BE2C (cell line): ENCODE data around the gene TAF1C.

Experiments used
- DNase-seq: peaks from one replicate; pipeline ENCODE4 v3.0.0-alpha.2; 2020
- H3K27me3 ChIP-seq: fragments of 250-450 bp; sonication (Bioruptor Pico); 2 replicates; pipeline ENCODE4 v1.5.1; 2020; ENCODE audit warnings: mild to moderate bottlenecking
- H3K36me3 ChIP-seq: fragments of 250-450 bp; sonication (Bioruptor Pico); 2 replicates; pipeline ENCODE4 v1.5.1; 2020; ENCODE audit warnings: mild to moderate bottlenecking
- H3K4me1 ChIP-seq: fragments of 250-450 bp; sonication (Bioruptor Pico); 2 replicates; pipeline ENCODE4 v1.5.1; 2020
- H3K4me3 ChIP-seq: 2 replicates; pipeline ENCODE4 v1.5.1; 2011; ENCODE audit warnings: low read depth, low read length
- H3K9me3 ChIP-seq: fragments of 250-450 bp; sonication (Bioruptor Pico); 2 replicates; pipeline ENCODE4 v1.5.1; 2020
- CTCF ChIP-seq: IDR thresholded peaks from 2 replicates; pipeline ENCODE4 v1.5.1; 2012; ENCODE audit warnings: mild to moderate bottlenecking, low read depth, low read length

TAF1C gene

GRCh38 chr16:84196727-84197394 lies 10.0 kb upstream of the TAF1C start:
- no peak for TF ChIP-seq CTCF
- no peak overlapping the region for H3K4me3 ChIP-seq
- H3K27me3 ChIP-seq, result no peaks in the 10 kb centered on the region
- DNase-seq, result no peak
- no peaks in the 10 kb centered on the region for H3K4me1 ChIP-seq
- no peaks in the 10 kb centered on the region for H3K36me3 ChIP-seq
- no peaks in the 10 kb centered on the region for H3K9me3 ChIP-seq

DNA sequence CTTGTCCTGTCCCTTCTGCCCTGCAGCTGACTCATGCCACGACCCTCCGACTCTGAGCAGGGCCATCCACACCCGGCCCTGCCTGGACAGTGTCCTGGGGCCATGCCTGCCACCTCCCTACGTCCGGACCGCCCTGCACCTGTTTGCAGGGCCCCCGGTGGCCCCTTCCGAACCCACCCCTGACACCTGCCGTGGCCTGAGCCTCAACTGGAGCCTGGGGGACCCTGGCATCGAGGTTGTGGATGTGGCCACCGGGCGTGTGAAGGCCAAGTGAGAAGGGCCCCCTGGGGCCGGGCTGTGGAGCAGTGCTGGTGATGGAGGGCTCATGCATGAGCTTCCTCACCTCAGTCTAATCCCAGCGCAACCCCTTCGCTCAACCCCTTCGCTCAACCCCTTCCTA lies 9.2 kb upstream of the TAF1C start:
- no peak for TF ChIP-seq CTCF
- Histone ChIP-seq H3K4me1 (no peaks in the 10 kb centered on the region), H3K9me3 (no peaks in the 10 kb centered on the region), H3K36me3 (no peaks in the 10 kb centered on the region), H3K27me3 (no peaks in the 10 kb centered on the region), H3K4me3 (no peak overlapping the region)
- no peak for DNase-seq

- Histone ChIP-seq H3K36me3 (no peaks in the 10 kb centered on the region), H3K27me3 (no peaks in the 10 kb centered on the region), H3K4me1 (no peaks in the 10 kb centered on the region), H3K4me3 (no peak overlapping the region), H3K9me3 (no peaks in the 10 kb centered on the region)
- TF ChIP-seq CTCF, result no peak
- no peak for DNase-seq
Measured at GRCh38 chr16:84195201-84196093, 8.6 kb upstream of the TAF1C start.

DNA sequence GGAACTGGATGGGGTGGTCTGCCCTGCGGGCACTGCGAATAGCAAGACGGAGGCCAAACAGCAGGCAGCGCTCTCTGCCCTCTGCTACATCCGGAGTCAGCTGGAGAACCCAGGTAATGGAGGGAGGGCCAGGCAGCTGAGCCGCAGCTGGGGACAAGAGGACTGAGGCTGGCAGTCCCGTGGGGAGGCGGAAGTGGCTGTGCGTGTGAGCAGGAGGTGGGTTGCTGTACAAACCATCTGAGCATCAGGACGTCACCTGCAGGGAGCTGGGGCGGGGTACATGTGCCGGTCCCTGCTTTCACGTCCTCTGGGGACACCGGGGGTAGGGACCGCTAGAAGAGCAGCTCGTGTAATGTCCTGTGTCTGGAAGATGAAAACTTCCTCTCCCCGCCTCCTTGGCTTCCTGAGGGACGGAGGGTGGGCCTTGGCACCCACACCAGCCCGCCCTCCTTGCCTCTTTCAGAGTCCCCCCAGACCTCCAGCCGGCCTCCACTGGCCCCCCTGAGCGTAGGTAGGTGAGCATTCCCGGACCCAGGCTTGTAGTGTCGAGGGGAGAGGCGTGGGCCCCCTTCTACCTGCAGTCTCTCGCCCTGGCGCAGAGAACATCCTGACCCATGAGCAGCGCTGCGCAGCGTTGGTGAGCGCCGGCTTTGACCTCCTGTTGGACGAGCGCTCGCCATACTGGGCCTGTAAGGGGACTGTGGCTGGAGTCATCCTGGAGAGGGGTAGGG lies 7.8 kb upstream of the TAF1C start:
- no peak for TF ChIP-seq CTCF
- no peaks in the 10 kb centered on the region for H3K9me3 ChIP-seq
- H3K4me3 ChIP-seq, result no peak overlapping the region
- no peaks in the 10 kb centered on the region for H3K4me1 ChIP-seq
- H3K27me3 ChIP-seq, result no peaks in the 10 kb centered on the region
- H3K36me3 ChIP-seq, result no peaks in the 10 kb centered on the region
- DNase-seq, result no peak

- Histone ChIP-seq H3K4me1 (no peaks in the 10 kb centered on the region), H3K9me3 (no peaks in the 10 kb centered on the region)
- no peak for TF ChIP-seq CTCF
Measured at GRCh38 chr16:84194018-84194417, 7.2 kb upstream of the TAF1C start.

More at GRCh38 chr16:84194018-84194417, 7.2 kb upstream of the TAF1C start:
- H3K27me3 ChIP-seq, result no peaks in the 10 kb centered on the region
- H3K36me3 ChIP-seq, result no peaks in the 10 kb centered on the region
- no peak overlapping the region for H3K4me3 ChIP-seq
- no peak for DNase-seq
